GM20000 (cell line): ENCODE measurements around the gene MYO16.

Experiments
- DNase-seq: peaks from one replicate; pipeline ENCODE4 v3.0.0; 2012; ENCODE audit warnings: low spot score
- TF ChIP-seq, protein P1 (sequence below): IDR thresholded peaks from 2 replicates; pipeline ENCODE4 v1.5.1; 2012; ENCODE audit warnings: mild to moderate bottlenecking, control low read depth; ENCODE audit errors: extremely low read depth, missing control alignments

The MYO16 gene

DNA sequence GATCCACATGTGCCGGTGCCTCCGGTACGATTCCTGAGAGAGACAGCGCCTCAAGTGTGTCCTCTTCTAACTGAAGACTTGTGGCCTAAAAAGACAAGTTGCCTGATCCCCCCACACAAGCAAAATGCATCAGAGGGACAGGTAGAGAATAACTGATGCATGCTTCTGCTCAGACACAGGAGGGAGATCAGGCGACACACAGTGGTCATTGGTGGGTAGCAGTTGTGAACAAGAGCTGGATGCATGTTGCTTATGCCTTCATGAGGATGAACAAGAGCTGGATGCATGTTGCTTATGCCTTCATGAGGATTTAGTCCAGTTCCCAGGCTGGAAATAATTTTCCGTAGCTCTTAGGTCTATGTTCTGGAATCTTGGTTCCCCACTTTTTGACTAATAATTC is 505.6 kb downstream of the MYO16 start:
- DNase-seq: no peak
- TF ChIP-seq, protein P1, sequence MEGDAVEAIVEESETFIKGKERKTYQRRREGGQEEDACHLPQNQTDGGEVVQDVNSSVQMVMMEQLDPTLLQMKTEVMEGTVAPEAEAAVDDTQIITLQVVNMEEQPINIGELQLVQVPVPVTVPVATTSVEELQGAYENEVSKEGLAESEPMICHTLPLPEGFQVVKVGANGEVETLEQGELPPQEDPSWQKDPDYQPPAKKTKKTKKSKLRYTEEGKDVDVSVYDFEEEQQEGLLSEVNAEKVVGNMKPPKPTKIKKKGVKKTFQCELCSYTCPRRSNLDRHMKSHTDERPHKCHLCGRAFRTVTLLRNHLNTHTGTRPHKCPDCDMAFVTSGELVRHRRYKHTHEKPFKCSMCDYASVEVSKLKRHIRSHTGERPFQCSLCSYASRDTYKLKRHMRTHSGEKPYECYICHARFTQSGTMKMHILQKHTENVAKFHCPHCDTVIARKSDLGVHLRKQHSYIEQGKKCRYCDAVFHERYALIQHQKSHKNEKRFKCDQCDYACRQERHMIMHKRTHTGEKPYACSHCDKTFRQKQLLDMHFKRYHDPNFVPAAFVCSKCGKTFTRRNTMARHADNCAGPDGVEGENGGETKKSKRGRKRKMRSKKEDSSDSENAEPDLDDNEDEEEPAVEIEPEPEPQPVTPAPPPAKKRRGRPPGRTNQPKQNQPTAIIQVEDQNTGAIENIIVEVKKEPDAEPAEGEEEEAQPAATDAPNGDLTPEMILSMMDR: no peak

DNA sequence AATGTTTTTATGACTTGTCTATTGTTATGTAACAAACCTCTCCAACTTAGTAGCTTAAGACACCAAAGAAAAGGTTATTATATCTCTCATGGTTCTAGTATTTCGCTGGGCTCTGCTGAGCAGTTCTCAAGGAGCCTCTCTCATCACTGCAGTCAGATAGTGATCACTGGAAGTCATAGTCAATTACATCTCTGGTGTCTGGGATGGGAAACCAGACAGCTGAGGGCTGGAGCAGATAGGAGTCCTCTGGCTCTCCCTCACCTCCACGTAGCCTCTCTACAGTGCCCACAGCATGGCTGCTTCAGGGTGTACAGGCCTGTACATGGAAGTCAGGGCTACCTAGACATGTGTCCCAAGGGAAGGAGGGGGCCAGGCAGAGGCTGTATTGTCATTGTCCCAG is 507.5 kb downstream of the MYO16 start:
- TF ChIP-seq, protein P1: no peak
- no peak for DNase-seq

DNA sequence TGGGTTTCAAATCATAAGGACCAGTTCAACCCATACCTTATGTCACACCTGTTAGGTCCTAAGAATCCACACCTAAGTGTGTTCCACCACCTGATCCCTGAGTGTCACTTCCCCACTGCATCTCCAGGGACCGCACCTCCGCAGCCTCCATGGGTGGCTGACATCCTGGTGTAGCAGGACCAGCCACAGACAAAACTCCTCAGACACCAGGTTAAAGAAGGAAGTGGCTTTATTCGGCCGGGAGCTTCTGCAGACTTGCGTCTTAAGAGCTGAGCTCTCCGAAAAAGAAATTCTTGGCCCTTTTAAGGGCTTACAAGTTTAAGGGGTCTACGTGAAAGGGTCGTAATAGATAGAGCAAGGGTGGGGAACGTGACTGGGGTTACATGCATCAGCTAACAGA is 509.9 kb downstream of the MYO16 start:
- DNase-seq: no peak
- TF ChIP-seq, protein P1: no peak

DNA sequence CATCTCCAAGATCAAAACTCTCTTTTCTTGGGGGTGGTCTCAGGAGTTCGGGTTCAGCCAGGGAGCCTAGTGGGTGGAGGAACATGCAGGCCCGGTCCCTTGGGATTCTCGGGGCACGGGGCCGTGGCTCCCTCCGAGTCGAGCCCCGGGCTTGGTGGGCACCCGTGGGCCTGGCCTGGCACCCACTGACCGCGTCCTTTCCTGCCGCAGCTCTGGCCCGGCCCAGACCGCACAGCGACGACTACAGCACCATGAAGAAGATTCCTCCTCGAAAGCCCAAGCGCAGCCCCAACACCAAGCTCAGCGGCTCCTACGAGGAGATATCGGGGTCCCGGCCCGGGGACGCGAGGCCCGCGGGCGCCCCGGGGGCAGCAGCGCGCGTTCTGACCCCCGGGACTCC is 510.6 kb downstream of the MYO16 start:
- TF ChIP-seq, protein P1: no peak

DNA sequence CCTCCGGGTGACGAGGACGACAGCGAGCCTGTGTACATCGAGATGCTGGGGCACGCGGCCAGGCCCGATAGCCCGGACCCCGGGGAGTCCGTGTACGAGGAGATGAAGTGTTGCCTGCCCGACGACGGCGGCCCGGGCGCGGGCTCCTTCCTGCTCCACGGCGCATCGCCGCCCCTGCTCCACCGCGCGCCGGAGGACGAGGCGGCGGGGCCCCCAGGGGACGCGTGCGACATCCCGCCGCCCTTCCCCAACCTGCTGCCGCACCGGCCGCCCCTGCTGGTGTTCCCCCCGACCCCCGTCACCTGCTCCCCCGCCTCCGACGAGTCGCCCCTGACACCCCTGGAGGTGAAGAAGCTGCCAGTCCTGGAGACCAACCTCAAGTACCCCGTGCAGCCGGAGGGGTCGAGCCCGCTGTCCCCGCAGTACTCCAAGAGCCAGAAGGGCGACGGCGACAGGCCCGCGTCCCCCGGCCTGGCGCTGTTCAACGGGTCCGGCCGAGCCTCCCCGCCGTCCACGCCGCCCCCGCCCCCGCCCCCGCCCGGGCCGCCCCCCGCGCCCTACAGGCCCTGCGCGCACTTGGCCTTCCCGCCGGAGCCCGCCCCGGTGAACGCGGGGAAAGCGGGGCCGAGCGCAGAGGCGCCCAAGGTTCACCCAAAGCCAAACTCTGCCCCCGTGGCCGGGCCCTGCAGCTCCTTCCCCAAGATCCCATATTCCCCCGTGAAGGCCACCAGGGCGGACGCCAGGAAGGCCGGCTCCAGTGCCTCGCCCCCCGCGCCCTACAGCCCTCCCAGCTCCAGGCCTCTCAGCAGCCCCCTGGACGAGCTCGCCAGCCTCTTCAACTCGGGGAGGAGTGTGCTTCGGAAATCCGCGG is 511.3 kb downstream of the MYO16 start:
- TF ChIP-seq, protein P1: no peak
- DNase-seq: no peak

More for the DNA sequence above, 510.6 kb downstream of the MYO16 start:
- DNase-seq: no peak

DNA sequence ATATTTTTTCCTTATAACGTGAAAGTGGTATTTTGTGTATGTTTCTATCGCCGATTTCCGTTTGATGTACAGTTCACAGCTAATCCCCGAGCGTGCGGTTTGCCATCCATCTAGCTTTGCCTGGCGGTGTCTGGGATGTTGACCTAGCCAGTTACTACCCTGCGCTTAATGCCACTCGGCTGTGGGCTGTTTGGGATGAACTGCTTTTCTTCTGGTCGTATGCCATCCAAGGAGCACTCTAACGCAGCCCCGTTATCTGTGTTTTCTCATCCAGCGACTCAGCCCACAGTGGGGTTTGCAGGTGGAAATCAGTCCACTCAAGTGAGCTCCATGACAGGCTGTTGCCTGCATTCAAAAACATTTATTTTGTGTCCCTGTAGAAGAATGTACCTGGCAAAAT is 512.3 kb downstream of the MYO16 start:
- TF ChIP-seq, protein P1: no peak
- peak; percentile 50 for DNase-seq

DNA sequence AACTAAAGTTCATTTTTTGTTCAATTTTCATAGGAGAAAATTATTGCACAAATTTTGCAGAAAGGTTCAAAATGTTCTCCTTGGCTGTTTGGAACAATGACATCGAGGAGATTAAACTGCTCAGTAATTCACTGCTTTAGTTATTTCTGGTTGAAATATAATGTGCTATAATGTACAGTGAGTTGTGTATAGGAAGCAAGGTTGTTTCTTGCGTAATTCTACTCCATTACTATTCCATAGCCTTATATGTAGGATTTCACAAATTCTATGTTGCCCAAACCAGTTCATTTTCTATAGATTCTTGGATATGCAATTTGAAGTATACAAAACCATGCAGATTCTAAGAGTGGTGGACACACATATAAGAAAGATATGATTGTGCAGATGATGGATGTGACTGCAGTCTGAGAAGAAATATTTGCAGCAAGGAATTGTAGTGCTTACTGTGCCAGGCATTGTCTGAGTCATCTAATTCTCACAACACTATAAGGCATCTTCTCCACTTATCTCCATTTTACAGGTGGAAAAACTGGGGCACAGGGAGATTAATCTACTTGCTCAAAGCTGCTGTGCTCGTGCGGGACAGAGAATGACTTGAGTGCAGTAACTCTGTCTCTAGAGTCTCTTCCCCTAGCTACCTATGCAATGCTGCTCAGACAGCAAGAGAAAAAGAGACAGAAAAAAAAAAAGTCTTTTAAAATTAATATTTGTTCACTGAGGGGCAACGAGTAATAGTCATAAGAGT is 515.5 kb downstream of the MYO16 start:
- DNase-seq: no peak
- TF ChIP-seq, protein P1: no peak
